ENCODE measurements around the gene CYTH2. TPM values are rescaled to one million over a fixed set of nuclear protein-coding genes. Genes with fewer than 3 reads are reported as not detected.

The CYTH2 gene
- total RNA-seq, 1 donor from 2014 or later: 81.6 TPM

GRCh38 chr19:48470856-48471255 is 1.7 kb downstream of the CYTH2 start:
- no peak overlapping the region for H3K4me3 ChIP-seq (ENCODE audit: low read depth, low read length)
- TF ChIP-seq CTCF (conservative IDR thresholded peaks at IDR 0.05; ENCODE audit: low read depth, low read length): no peak
- DNase-seq (ENCODE audit: low read depth): no peak

GRCh38 chr19:48471836-48472235 is 2.7 kb downstream of the CYTH2 start:
- no peak for DNase-seq (ENCODE audit: low read depth)
- no peak for TF ChIP-seq CTCF (conservative IDR thresholded peaks at IDR 0.05; ENCODE audit: low read depth, low read length)

GRCh38 chr19:48473161-48473966 is 4.2 kb downstream of the CYTH2 start:
- DNase-seq (ENCODE audit: low read depth): no peak
- TF ChIP-seq CTCF (conservative IDR thresholded peaks at IDR 0.05; ENCODE audit: low read depth, low read length): no peak
- H3K4me3 ChIP-seq (ENCODE audit: low read depth, low read length): no peak overlapping the region

More at GRCh38 chr19:48471836-48472235, 2.7 kb downstream of the CYTH2 start:
- H3K4me3 ChIP-seq (ENCODE audit: low read depth, low read length): no peak overlapping the region

- no peak overlapping the region for H3K4me3 ChIP-seq (ENCODE audit: low read depth, low read length)
These were observed 5.0 kb downstream of the CYTH2 start for GRCh38 chr19:48474084-48474592.

GRCh38 chr19:48475369-48476068 is 6.3 kb downstream of the CYTH2 start:
- TF ChIP-seq CTCF (conservative IDR thresholded peaks at IDR 0.05; ENCODE audit: low read depth, low read length): no peak
- DNase-seq (ENCODE audit: low read depth): no peak
- no peak overlapping the region for H3K4me3 ChIP-seq (ENCODE audit: low read depth, low read length)

More at GRCh38 chr19:48474084-48474592, 5.0 kb downstream of the CYTH2 start:
- TF ChIP-seq CTCF (conservative IDR thresholded peaks at IDR 0.05; ENCODE audit: low read depth, low read length): no peak
- no peak for DNase-seq (ENCODE audit: low read depth)

- no peak overlapping the region for H3K4me3 ChIP-seq (ENCODE audit: low read depth, low read length)
- no peak for DNase-seq (ENCODE audit: low read depth)
- no peak for TF ChIP-seq CTCF (conservative IDR thresholded peaks at IDR 0.05; ENCODE audit: low read depth, low read length)
These were observed 7.0 kb downstream of the CYTH2 start for GRCh38 chr19:48476176-48476575.
